ENCODE data around the gene FCHO2.
"Not testable (repeated sequence)": the region's sequence is repeated elsewhere in the genome, so short reads cannot be mapped to it uniquely, and the experiment has no call there.

Gene FCHO2

DNA sequence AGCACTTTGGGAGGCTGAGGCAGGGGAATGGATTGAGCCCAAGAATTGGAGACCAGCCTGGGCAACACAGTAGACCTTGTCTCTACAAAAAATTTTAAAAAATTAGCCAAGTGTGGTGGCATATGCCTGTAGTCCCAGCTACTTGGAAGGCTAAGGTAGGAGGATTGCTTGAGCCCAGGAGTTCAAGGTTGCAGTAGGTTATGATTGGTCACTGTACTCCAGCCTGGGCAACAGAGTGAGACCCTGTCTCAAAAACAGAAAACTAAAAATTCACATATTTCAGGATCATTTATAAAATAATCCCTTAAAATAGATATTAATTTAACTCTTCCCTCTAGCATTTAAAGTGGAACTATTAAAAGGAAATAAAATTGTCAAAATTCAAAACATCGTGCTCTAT is 3.4 kb downstream of the FCHO2 start:
- Histone ChIP-seq H3K79me2 (ENCODE audit: insufficient read depth, low read length) (peaks cover 3% of the 10 kb centered on the region; the same call in 1 of the 2 replicates), H3K9me3 (ENCODE audit: low read length) (peaks cover 6% of the 10 kb centered on the region; the same call in 1 of the 2 replicates), H3K4me1 (ENCODE audit: insufficient read depth, low read length, severe bottlenecking) (peaks cover 18% of the 10 kb centered on the region), H3K9ac (ENCODE audit: low read length) (no peak overlapping the region), H3F3A (ENCODE audit: insufficient read depth, low read length) (no peaks in the 10 kb centered on the region), H3K27ac (ENCODE audit: low read depth, low read length, poor library complexity, severe bottlenecking) (no peak overlapping the region), H3K4me3 (ENCODE audit: low read depth, low read length, poor library complexity, severe bottlenecking) (no peak overlapping the region), H2AFZ (ENCODE audit: low read length) (no peak overlapping the region), H4K20me1 (ENCODE audit: insufficient read depth, low read length) (no peaks in the 10 kb centered on the region), H3K36me3 (ENCODE audit: insufficient read depth, low read length) (no peaks in the 10 kb centered on the region; the same call in 1 of the 2 replicates), H3K27me3 (ENCODE audit: insufficient read depth, low read length) (no peaks in the 10 kb centered on the region), H3K9me2 (ENCODE audit: low read depth, low read length) (no peaks in the 10 kb centered on the region), H3K4me2 (ENCODE audit: low read length) (no peak overlapping the region)
- no peak for TF ChIP-seq EZH2 (IDR thresholded peaks at IDR 0.05; ENCODE audit: borderline replicate concordance, low read length)
- TF ChIP-seq, protein P1, sequence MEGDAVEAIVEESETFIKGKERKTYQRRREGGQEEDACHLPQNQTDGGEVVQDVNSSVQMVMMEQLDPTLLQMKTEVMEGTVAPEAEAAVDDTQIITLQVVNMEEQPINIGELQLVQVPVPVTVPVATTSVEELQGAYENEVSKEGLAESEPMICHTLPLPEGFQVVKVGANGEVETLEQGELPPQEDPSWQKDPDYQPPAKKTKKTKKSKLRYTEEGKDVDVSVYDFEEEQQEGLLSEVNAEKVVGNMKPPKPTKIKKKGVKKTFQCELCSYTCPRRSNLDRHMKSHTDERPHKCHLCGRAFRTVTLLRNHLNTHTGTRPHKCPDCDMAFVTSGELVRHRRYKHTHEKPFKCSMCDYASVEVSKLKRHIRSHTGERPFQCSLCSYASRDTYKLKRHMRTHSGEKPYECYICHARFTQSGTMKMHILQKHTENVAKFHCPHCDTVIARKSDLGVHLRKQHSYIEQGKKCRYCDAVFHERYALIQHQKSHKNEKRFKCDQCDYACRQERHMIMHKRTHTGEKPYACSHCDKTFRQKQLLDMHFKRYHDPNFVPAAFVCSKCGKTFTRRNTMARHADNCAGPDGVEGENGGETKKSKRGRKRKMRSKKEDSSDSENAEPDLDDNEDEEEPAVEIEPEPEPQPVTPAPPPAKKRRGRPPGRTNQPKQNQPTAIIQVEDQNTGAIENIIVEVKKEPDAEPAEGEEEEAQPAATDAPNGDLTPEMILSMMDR (IDR thresholded peaks at IDR 0.05; ENCODE audit: low read length): no peak

DNA sequence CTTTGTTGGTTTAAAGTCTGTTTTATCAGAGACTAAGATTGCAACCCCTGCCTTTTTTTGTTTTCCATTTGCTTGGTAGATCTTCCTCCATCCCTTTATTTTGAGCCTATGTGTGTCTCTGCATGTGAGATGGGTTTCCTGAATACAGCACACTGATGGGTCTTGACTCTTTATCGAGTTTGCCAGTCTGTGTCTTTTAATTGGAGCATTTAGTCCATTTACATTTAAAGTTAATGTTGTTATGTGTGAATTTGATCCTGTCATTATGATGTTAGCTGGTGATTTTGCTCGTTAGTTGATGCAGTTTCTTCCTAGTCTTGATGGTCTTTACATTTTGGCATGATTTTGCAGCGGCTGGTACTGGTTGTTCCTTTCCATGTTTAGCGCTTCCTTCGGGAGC is 18.6 kb downstream of the FCHO2 start:
- H3K36me3 ChIP-seq (ENCODE audit: insufficient read depth, low read length); H3K27ac ChIP-seq (ENCODE audit: low read depth, low read length, poor library complexity, severe bottlenecking); H3F3A ChIP-seq (ENCODE audit: insufficient read depth, low read length); H3K9ac ChIP-seq (ENCODE audit: low read length); H3K79me2 ChIP-seq (ENCODE audit: insufficient read depth, low read length); H2AFZ ChIP-seq (ENCODE audit: low read length); H3K4me2 ChIP-seq (ENCODE audit: low read length); H3K9me3 ChIP-seq (ENCODE audit: low read length); H4K20me1 ChIP-seq (ENCODE audit: insufficient read depth, low read length); H3K9me2 ChIP-seq (ENCODE audit: low read depth, low read length); H3K4me1 ChIP-seq (ENCODE audit: insufficient read depth, low read length, severe bottlenecking); H3K4me3 ChIP-seq (ENCODE audit: low read depth, low read length, poor library complexity, severe bottlenecking); H3K27me3 ChIP-seq (ENCODE audit: insufficient read depth, low read length): not testable (repeated sequence)

DNA sequence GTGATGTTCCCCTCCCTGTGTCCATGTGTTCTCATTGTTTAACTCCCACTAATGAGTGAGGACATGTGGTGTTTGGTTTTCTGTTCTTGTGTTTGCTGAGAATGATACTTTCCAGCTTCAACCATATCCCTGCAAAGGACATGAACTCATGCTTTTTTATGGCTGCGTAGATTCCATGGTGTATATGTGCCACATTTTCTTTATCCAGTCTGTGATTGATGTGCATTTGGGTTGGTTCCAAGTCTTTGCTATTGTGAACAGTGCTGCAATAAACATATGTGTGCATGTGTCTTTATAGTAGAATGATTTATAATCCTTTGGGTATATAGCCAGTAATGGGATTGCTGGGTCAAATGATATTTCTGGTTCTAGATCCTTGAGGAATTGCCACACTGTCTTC is 21.0 kb downstream of the FCHO2 start:
- not testable (repeated sequence) for H3K4me1 ChIP-seq (ENCODE audit: insufficient read depth, low read length, severe bottlenecking); H3K4me2 ChIP-seq (ENCODE audit: low read length); H3K79me2 ChIP-seq (ENCODE audit: insufficient read depth, low read length); H3K4me3 ChIP-seq (ENCODE audit: low read depth, low read length, poor library complexity, severe bottlenecking); H3F3A ChIP-seq (ENCODE audit: insufficient read depth, low read length); H3K36me3 ChIP-seq (ENCODE audit: insufficient read depth, low read length); H3K9ac ChIP-seq (ENCODE audit: low read length); H3K9me2 ChIP-seq (ENCODE audit: low read depth, low read length); H2AFZ ChIP-seq (ENCODE audit: low read length); H4K20me1 ChIP-seq (ENCODE audit: insufficient read depth, low read length); H3K9me3 ChIP-seq (ENCODE audit: low read length); H3K27ac ChIP-seq (ENCODE audit: low read depth, low read length, poor library complexity, severe bottlenecking); H3K27me3 ChIP-seq (ENCODE audit: insufficient read depth, low read length)

DNA sequence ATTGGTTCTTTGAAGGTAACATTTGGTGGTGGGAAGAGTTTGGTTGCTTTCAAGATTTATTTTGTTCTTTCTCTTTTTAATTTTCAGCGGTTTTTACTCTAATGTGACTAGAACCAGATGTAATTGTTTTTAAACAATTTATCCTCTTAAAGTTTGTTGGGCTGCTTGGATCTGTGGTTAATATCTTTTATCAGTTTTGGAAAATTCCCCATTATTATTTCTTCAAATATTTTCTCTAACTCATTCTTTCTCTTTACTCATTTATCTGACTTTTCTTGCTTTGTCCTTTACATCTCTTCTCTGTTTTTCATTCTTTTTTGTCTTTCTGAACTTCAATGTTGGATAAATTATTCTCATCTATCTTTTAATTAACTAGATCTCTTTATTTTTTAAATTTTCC is 29.9 kb downstream of the FCHO2 start:
- 0 out of 2 replicates have a peak, but pooled peaks cover 1% of the 10 kb centered on the region for H3K36me3 ChIP-seq (ENCODE audit: insufficient read depth, low read length)
- no peak overlapping the region for H3K4me2 ChIP-seq (ENCODE audit: low read length)
- H3K9me2 ChIP-seq (ENCODE audit: low read depth, low read length): no peaks in the 10 kb centered on the region
- no peak overlapping the region for H2AFZ ChIP-seq (ENCODE audit: low read length)
- no peaks in the 10 kb centered on the region for H3F3A ChIP-seq (ENCODE audit: insufficient read depth, low read length)
- no peak for TF ChIP-seq EZH2 (IDR thresholded peaks at IDR 0.05; ENCODE audit: borderline replicate concordance, low read length)
- TF ChIP-seq, protein P1 (IDR thresholded peaks at IDR 0.05; ENCODE audit: low read length): no peak
- H4K20me1 ChIP-seq (ENCODE audit: insufficient read depth, low read length): no peaks in the 10 kb centered on the region
- H3K9ac ChIP-seq (ENCODE audit: low read length): no peak overlapping the region
- no peaks in the 10 kb centered on the region for H3K9me3 ChIP-seq (ENCODE audit: low read length)
- H3K4me1 ChIP-seq (ENCODE audit: insufficient read depth, low read length, severe bottlenecking): no peaks in the 10 kb centered on the region
- no peaks in the 10 kb centered on the region for H3K79me2 ChIP-seq (ENCODE audit: insufficient read depth, low read length)
- H3K27me3 ChIP-seq (ENCODE audit: insufficient read depth, low read length): no peaks in the 10 kb centered on the region
- H3K27ac ChIP-seq (ENCODE audit: low read depth, low read length, poor library complexity, severe bottlenecking): no peak overlapping the region
- H3K4me3 ChIP-seq (ENCODE audit: low read depth, low read length, poor library complexity, severe bottlenecking): no peak overlapping the region
